OCI-LY3 (cell line): ENCODE results near the gene GLIS1.

ENCODE experiments used
- H2AFZ ChIP-seq: fragments of 200-600, 300-600 bp; shearing (Covaris generic); 2 replicates; pipeline ENCODE4 v1.6.0; 2014; ENCODE audit warnings: antibody characterized with exemption, low read depth, low read length
- H3K27ac ChIP-seq: fragments of 200-600, 300-600 bp; sonication (generic); 2 replicates; pipeline ENCODE4 v1.5.1; 2014; ENCODE audit warnings: mild to moderate bottlenecking, low read length, moderate library complexity, mixed read lengths
- H3K27me3 ChIP-seq: fragments of 200-600, 300-600 bp; sonication (generic); 2 replicates; pipeline ENCODE4 v1.6.1; 2014; ENCODE audit warnings: low read depth, low read length, mixed read lengths
- H3K36me3 ChIP-seq: fragments of 200-600, 300-600 bp; sonication (generic); replicated peaks from 2 replicates; pipeline ENCODE3; 2014; ENCODE audit warnings: low read depth, low read length, mixed read lengths
- H3K4me1 ChIP-seq: fragments of 300-600, 200-600 bp; sonication (generic); 2 replicates; pipeline ENCODE4 v1.6.1; 2014; ENCODE audit warnings: low read length, mixed read lengths
- H3K4me2 ChIP-seq: fragments of 200-600, 300-600 bp; sonication (generic); 2 replicates; pipeline ENCODE4 v1.6.1; 2014; ENCODE audit warnings: low read length, mixed read lengths
- H3K4me3 ChIP-seq: fragments of 300-600, 200-600 bp; sonication (generic); 2 replicates; pipeline ENCODE4 v1.5.1; 2014; ENCODE audit warnings: antibody characterized with exemption, mild to moderate bottlenecking, low read length, moderate library complexity
- H3K79me2 ChIP-seq: fragments of 300-600, 200-600 bp; shearing (Covaris generic); 2 replicates; pipeline ENCODE4 v1.6.1; 2014; ENCODE audit warnings: mild to moderate bottlenecking, low read length, mixed read lengths
- H3K9ac ChIP-seq: fragments of 300-600, 200-600 bp; shearing (Covaris generic); 2 replicates; pipeline ENCODE4 v1.6.0; 2014; ENCODE audit warnings: mild to moderate bottlenecking, low read length, moderate library complexity
- H3K9me3 ChIP-seq: fragments of 200-600, 300-600 bp; shearing (Covaris generic); 2 replicates; pipeline ENCODE4 v1.6.1; 2014; ENCODE audit warnings: low read length, mixed read lengths; ENCODE audit not compliant: insufficient read depth
- H4K20me1 ChIP-seq: fragments of 200-600, 300-600 bp; sonication (generic); 2 replicates; pipeline ENCODE4 v1.6.1; 2016; ENCODE audit warnings: low read length, mixed read lengths; ENCODE audit not compliant: insufficient read depth
- CTCF ChIP-seq: fragments of 200-600, 300-600 bp; sonication (generic); IDR thresholded peaks from 2 replicates; pipeline ENCODE4 v1.5.1; 2014; ENCODE audit warnings: antibody characterized with exemption, low read length, low read depth
- EZH2phosphoT487 ChIP-seq: fragments of 200-600 bp; shearing (Covaris generic); IDR thresholded peaks from 2 replicates; pipeline ENCODE4 v1.6.1; 2018; ENCODE audit warnings: antibody characterized with exemption, mixed run types, low read depth

Gene GLIS1

DNA sequence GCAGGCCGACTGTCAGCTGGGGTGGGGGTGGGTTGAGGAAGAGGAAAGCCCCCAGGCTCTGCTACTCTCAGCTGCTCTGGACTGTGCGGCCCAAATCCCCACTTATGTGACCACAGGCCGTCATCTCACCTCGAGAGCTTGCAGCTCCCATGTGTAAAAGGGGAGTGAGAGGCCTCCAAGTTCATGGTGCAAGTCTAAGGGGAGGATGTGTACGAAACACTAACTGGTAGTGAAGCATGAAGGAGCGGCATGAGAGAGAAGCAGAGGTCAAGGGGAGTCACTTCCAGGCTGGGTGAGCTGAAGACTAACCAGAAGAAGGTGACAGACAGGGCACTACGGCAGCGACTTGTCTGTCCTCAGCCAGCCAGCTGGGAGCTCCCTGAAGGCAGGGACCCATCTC, 43.8 kb downstream of the GLIS1 start:
- Histone ChIP-seq H3K79me2 (no peaks in the 10 kb centered on the region), H3K4me2 (no peak overlapping the region)

DNA sequence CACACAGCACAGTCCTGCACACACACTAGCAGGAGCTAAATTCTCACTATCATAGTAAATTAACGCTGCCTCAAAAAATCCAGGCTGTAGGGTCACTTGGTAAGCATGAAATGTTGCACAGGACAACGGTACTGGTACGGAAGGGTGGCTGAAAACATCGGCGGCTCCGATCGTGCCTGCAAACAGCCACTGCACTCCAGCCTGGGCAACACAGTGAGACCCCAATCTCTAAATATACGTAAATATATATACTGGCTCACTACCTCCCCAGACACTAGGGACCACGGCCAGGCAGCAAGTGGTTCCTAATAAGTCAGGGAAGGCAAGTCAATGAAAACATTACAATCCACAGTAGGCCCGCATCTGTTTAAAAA, 44.3 kb downstream of the GLIS1 start:
- TF ChIP-seq CTCF (no peak), EZH2phosphoT487 (no peak)
- Histone ChIP-seq H3K4me1 (no peaks in the 10 kb centered on the region), H3K9ac (no peak overlapping the region), H3K79me2 (no peaks in the 10 kb centered on the region), H3K9me3 (no peaks in the 10 kb centered on the region), H4K20me1 (no peaks in the 10 kb centered on the region), H2AFZ (no peak overlapping the region), H3K36me3 (no peaks in the 10 kb centered on the region), H3K4me2 (no peak overlapping the region), H3K4me3 (no peak overlapping the region), H3K27ac (no peak overlapping the region), H3K27me3 (no peaks in the 10 kb centered on the region)

More for the DNA sequence above, 43.8 kb downstream of the GLIS1 start:
- Histone ChIP-seq H3K4me3 (no peak overlapping the region), H3K27ac (no peak overlapping the region), H3K36me3 (no peaks in the 10 kb centered on the region), H4K20me1 (no peaks in the 10 kb centered on the region), H3K4me1 (no peaks in the 10 kb centered on the region), H2AFZ (no peak overlapping the region), H3K27me3 (no peaks in the 10 kb centered on the region), H3K9ac (no peak overlapping the region), H3K9me3 (no peaks in the 10 kb centered on the region)
- no peak for TF ChIP-seq EZH2phosphoT487
- TF ChIP-seq CTCF: no peak

- no peaks in the 10 kb centered on the region for H3K79me2 ChIP-seq
- TF ChIP-seq EZH2phosphoT487: no peak
- TF ChIP-seq CTCF: no peak
These were observed 44.9 kb downstream of the GLIS1 start for GRCh38 chr1:53693773-53694717.

DNA sequence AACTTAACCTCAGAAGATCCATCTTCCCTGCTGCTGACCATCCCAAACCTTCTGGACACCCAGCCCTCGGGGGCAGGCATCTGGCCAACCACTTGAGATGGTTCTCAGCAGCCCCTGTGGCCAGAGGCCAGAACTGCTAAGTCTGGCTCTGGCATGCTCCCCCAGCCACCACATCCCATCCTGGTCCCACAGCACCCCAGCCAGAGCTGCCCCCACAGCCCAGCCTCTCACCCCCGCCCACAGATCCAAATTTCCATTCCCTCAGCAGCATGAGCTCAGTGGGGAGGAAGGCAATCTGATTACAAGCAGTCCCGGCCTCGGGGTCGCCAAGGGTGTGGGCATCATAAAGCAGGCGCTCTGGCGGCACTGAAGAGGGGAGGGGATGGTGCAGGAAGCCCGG, 45.6 kb downstream of the GLIS1 start:
- H3K27ac ChIP-seq: no peak overlapping the region

More at GRCh38 chr1:53693773-53694717, 44.9 kb downstream of the GLIS1 start:
- Histone ChIP-seq H3K4me3 (no peak overlapping the region), H3K4me2 (no peak overlapping the region), H3K27ac (no peak overlapping the region), H4K20me1 (no peaks in the 10 kb centered on the region), H3K27me3 (no peaks in the 10 kb centered on the region), H3K9ac (no peak overlapping the region), H2AFZ (no peak overlapping the region), H3K36me3 (no peaks in the 10 kb centered on the region), H3K4me1 (no peaks in the 10 kb centered on the region), H3K9me3 (no peaks in the 10 kb centered on the region)

More for the DNA sequence above, 45.6 kb downstream of the GLIS1 start:
- Histone ChIP-seq H3K4me3 (no peak overlapping the region), H3K9ac (no peak overlapping the region), H3K9me3 (no peaks in the 10 kb centered on the region), H4K20me1 (no peaks in the 10 kb centered on the region), H3K4me1 (no peaks in the 10 kb centered on the region), H3K79me2 (no peaks in the 10 kb centered on the region), H3K27me3 (no peaks in the 10 kb centered on the region), H3K4me2 (no peak overlapping the region), H2AFZ (no peak overlapping the region), H3K36me3 (no peaks in the 10 kb centered on the region)
- TF ChIP-seq EZH2phosphoT487 (no peak), CTCF (no peak)
